GM23338 (cell line): ENCODE data around the gene RBM28. TPM values are rescaled to one million over a fixed set of nuclear protein-coding genes. Genes with fewer than 3 reads are reported as not detected.

Source experiments
- ATAC-seq: fragments of 200-7000 bp; cut with Tn5 transposase; 3 replicates; pipeline ENCODE4 v1.9.1; 2020
- DNase-seq: peaks from one replicate; pipeline ENCODE4 v3.0.0-alpha.2; 2015; ENCODE audit warnings: low spot score
- H2AFZ ChIP-seq: fragments of 200-600 bp; sonication (generic); 2 replicates; pipeline ENCODE4 v1.8.0; 2016; ENCODE audit warnings: antibody characterized with exemption, mild to moderate bottlenecking, moderate library complexity
- H3F3A ChIP-seq: fragments of 200-600 bp; sonication (generic); replicated peaks from 2 replicates; pipeline ENCODE4 v1.8.0; 2017; ENCODE audit warnings: antibody characterized with exemption, mixed run types, low read depth
- H3K27ac ChIP-seq: fragments of 200-600 bp; sonication (generic); 2 replicates; pipeline ENCODE4 v1.6.1; 2016; ENCODE audit warnings: low read depth
- H3K27me3 ChIP-seq: fragments of 200-600 bp; sonication (generic); 2 replicates; pipeline ENCODE4 v1.8.0; 2016; ENCODE audit warnings: mild to moderate bottlenecking, mixed run types, moderate library complexity; ENCODE audit not compliant: insufficient read depth
- H3K36me3 ChIP-seq: fragments of 200-600 bp; sonication (generic); 2 replicates; pipeline ENCODE4 v1.8.0; 2016; ENCODE audit warnings: mild to moderate bottlenecking; ENCODE audit not compliant: insufficient read depth
- H3K4me1 ChIP-seq: fragments of 200-600 bp; sonication (generic); 2 replicates; pipeline ENCODE4 v1.8.0; 2016; ENCODE audit warnings: mild to moderate bottlenecking, moderate library complexity; ENCODE audit not compliant: insufficient read depth
- H3K4me2 ChIP-seq: fragments of 200-600 bp; sonication (generic); 2 replicates; pipeline ENCODE4 v1.7.1; 2017; ENCODE audit warnings: mixed run types
- H3K4me3 ChIP-seq: fragments of 200-600 bp; sonication (generic); 2 replicates; pipeline ENCODE4 v1.6.1; 2016; ENCODE audit warnings: mixed run types
- H3K79me2 ChIP-seq: fragments of 200-600 bp; sonication (generic); replicated peaks from 2 replicates; pipeline ENCODE4 v1.8.0; 2017; ENCODE audit warnings: mild to moderate bottlenecking; ENCODE audit not compliant: insufficient read depth
- H3K9me2 ChIP-seq: fragments of 200-600 bp; sonication (generic); 2 replicates; pipeline ENCODE4 v1.8.0; 2017; ENCODE audit not compliant: insufficient read depth
- H4K20me1 ChIP-seq: fragments of 200-600 bp; sonication (generic); replicated peaks from 2 replicates; pipeline ENCODE4 v1.8.0; 2017; ENCODE audit warnings: mild to moderate bottlenecking; ENCODE audit not compliant: insufficient read depth
- H3K27ac Mint-ChIP-seq: 2 replicates; pipeline ENCODE4 v1.8.0; 2020; ENCODE audit warnings: inconsistent platforms, mild to moderate bottlenecking, moderate library complexity, mixed read lengths
- H3K27me3 Mint-ChIP-seq: 3 replicates; pipeline ENCODE4 v1.8.0; 2022; ENCODE audit warnings: low read depth, mild to moderate bottlenecking, moderate library complexity, mixed read lengths, inconsistent platforms; ENCODE audit not compliant: insufficient read depth, poor library complexity
- H3K36me3 Mint-ChIP-seq: 3 replicates; pipeline ENCODE4 v1.8.0; 2021; ENCODE audit warnings: low read depth, mild to moderate bottlenecking, inconsistent platforms, moderate library complexity, mixed read lengths
- H3K4me1 Mint-ChIP-seq: 3 replicates; pipeline ENCODE4 v1.8.0; 2020; ENCODE audit warnings: mild to moderate bottlenecking, inconsistent platforms, mixed read lengths
- H3K4me3 Mint-ChIP-seq: 3 replicates; pipeline ENCODE4 v1.8.0; 2021; ENCODE audit warnings: moderate library complexity, mild to moderate bottlenecking, inconsistent platforms, mixed read lengths
- H3K9me3 Mint-ChIP-seq: 3 replicates; pipeline ENCODE4 v1.8.0; 2020; ENCODE audit warnings: moderate library complexity, mild to moderate bottlenecking, inconsistent platforms, mixed read lengths
- CREB1 ChIP-seq: fragments of 250-450 bp; sonication (Bioruptor Pico); IDR thresholded peaks from 2 replicates; pipeline ENCODE4 v1.5.0; 2020; ENCODE audit warnings: low read depth, mild to moderate bottlenecking, moderate library complexity
- EZH2 ChIP-seq: fragments of 200-600 bp; sonication (generic); IDR thresholded peaks from one replicate; pipeline ENCODE4 v1.8.0; 2017; ENCODE audit warnings: antibody characterized with exemption, mild to moderate bottlenecking, low read depth; ENCODE audit not compliant: unreplicated experiment
- EZH2phosphoT487 ChIP-seq: fragments of 200-600 bp; sonication (generic); IDR thresholded peaks from one replicate; pipeline ENCODE4 v1.8.1; 2018; ENCODE audit warnings: antibody characterized with exemption; ENCODE audit not compliant: unreplicated experiment
- JUNB ChIP-seq: IDR thresholded peaks from one replicate; pipeline ENCODE4 v1.6.1; 2016; ENCODE audit warnings: antibody characterized with exemption; ENCODE audit not compliant: unreplicated experiment
- NANOG ChIP-seq: IDR thresholded peaks from 2 replicates; pipeline ENCODE4 v1.6.1; 2016; ENCODE audit warnings: antibody characterized with exemption, borderline replicate concordance
- POLR2AphosphoS5 ChIP-seq: IDR thresholded peaks from 2 replicates; pipeline ENCODE4 v1.6.1; 2016; ENCODE audit warnings: antibody characterized with exemption, low read depth
- STAT1 ChIP-seq: IDR thresholded peaks from one replicate; pipeline ENCODE4 v1.6.1; 2016; ENCODE audit warnings: antibody characterized with exemption; ENCODE audit not compliant: unreplicated experiment
- ZNF114 ChIP-seq: fragments of 250-450 bp; sonication (Bioruptor Pico); IDR thresholded peaks from 2 replicates; pipeline ENCODE4 v1.5.0; 2020; ENCODE audit warnings: mild to moderate bottlenecking, moderate library complexity
- ZNF331 ChIP-seq: fragments of 250-450 bp; sonication (Bioruptor Pico); IDR thresholded peaks from 2 replicates; pipeline ENCODE4 v1.5.0; 2020; ENCODE audit warnings: low read depth, mild to moderate bottlenecking, moderate library complexity
- polyA plus RNA-seq: library from polyadenylated mRNA; unstranded; fragments of >200 nt; fragmentation: Nextera tagmentation; extraction: Ambion mirVana; gene quantifications from 2 replicates; pipeline ENCODE4 v1.2.1, GENCODE V29; 2016
- total RNA-seq: library from RNA; depleted of rRNA; stranded (reverse); fragments of >200 nt; shearing (Covaris generic); gene quantifications from 2 replicates; pipeline ENCODE4 v1.2.3, GENCODE V29; 2014
- TF ChIP-seq, protein P1 (sequence below): fragments of 250-450 bp; sonication (Bioruptor Pico); IDR thresholded peaks from 2 replicates; pipeline ENCODE4 v1.5.0; 2020; ENCODE audit warnings: mild to moderate bottlenecking, moderate library complexity
- TF ChIP-seq, protein P2 (sequence below), 2 experiments: fragments of 200-600 bp in 1 of 2; sonication (generic) in 1 of 2; conservative IDR thresholded peaks; 2 replicates each; pipeline versions ENCODE4 v1.5.1 to v1.6.1; 2016 to 2017; ENCODE audit warnings: antibody characterized with exemption in 2 of 2, low read depth in 2 of 2, mild to moderate bottlenecking in 2 of 2, moderate library complexity in 1 of 2
- TF ChIP-seq, protein P3 (sequence below): IDR thresholded peaks from 2 replicates; pipeline ENCODE4 v1.6.1; 2016; ENCODE audit warnings: antibody characterized with exemption
- TF ChIP-seq, protein P4 (sequence below): IDR thresholded peaks from one replicate; pipeline ENCODE4 v1.6.1; 2018; ENCODE audit warnings: antibody characterized with exemption; ENCODE audit not compliant: unreplicated experiment

Gene RBM28
- total and polyA plus RNA-seq, 2 experiments from 2014 or later = 24.3 to 87.5 TPM

DNA sequence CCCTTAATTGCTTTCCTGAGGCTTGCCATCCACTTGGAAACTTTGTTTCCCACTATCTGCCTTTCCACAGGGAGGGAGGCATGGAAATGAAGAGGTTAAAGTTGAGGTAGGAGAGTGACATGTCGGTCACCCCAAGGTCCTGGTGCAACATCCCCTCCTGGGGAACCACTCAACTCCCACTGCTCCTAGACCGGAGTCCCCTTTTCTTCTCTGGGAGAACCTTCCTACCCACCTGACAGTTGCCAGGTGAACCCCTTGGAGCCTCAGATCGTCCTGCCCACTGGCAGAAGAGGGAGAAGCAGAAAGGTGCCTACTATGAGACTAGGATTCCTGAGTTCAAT, 44.4 kb upstream of the RBM28 start:
- no peaks in the 10 kb centered on the region for H3F3A ChIP-seq
- Mint-ChIP-seq H3K4me1 (peaks cover 24% of the 10 kb centered on the region), H3K4me3 (no peak overlapping the region), H3K36me3 (no peaks in the 10 kb centered on the region; the same call in 2 of the 3 replicates), H3K9me3 (no peaks in the 10 kb centered on the region; the same call in 2 of the 3 replicates), H3K27ac (no peak overlapping the region), H3K27me3 (peaks cover 24% of the 10 kb centered on the region)
- no peak overlapping the region for H2AFZ ChIP-seq
- no peaks in the 10 kb centered on the region for H3K9me2 ChIP-seq
- H4K20me1 ChIP-seq = no peaks in the 10 kb centered on the region; the same call in 1 of the 2 replicates
- H3K27ac ChIP-seq = no peak overlapping the region
- H3K27me3 ChIP-seq = peaks cover 19% of the 10 kb centered on the region; the same call in 1 of the 2 replicates
- H3K36me3 ChIP-seq = no peaks in the 10 kb centered on the region
- ATAC-seq (no peak), DNase-seq (no peak)
- no peak overlapping the region for H3K4me3 ChIP-seq
- H3K79me2 ChIP-seq = no peaks in the 10 kb centered on the region
- no peak overlapping the region for H3K4me2 ChIP-seq
- peaks cover 4% of the 10 kb centered on the region; the same call in 1 of the 2 replicates for H3K4me1 ChIP-seq
- no peak for TF ChIP-seq CREB1 (CRISPR knock-in tag)
- TF ChIP-seq, protein P1, sequence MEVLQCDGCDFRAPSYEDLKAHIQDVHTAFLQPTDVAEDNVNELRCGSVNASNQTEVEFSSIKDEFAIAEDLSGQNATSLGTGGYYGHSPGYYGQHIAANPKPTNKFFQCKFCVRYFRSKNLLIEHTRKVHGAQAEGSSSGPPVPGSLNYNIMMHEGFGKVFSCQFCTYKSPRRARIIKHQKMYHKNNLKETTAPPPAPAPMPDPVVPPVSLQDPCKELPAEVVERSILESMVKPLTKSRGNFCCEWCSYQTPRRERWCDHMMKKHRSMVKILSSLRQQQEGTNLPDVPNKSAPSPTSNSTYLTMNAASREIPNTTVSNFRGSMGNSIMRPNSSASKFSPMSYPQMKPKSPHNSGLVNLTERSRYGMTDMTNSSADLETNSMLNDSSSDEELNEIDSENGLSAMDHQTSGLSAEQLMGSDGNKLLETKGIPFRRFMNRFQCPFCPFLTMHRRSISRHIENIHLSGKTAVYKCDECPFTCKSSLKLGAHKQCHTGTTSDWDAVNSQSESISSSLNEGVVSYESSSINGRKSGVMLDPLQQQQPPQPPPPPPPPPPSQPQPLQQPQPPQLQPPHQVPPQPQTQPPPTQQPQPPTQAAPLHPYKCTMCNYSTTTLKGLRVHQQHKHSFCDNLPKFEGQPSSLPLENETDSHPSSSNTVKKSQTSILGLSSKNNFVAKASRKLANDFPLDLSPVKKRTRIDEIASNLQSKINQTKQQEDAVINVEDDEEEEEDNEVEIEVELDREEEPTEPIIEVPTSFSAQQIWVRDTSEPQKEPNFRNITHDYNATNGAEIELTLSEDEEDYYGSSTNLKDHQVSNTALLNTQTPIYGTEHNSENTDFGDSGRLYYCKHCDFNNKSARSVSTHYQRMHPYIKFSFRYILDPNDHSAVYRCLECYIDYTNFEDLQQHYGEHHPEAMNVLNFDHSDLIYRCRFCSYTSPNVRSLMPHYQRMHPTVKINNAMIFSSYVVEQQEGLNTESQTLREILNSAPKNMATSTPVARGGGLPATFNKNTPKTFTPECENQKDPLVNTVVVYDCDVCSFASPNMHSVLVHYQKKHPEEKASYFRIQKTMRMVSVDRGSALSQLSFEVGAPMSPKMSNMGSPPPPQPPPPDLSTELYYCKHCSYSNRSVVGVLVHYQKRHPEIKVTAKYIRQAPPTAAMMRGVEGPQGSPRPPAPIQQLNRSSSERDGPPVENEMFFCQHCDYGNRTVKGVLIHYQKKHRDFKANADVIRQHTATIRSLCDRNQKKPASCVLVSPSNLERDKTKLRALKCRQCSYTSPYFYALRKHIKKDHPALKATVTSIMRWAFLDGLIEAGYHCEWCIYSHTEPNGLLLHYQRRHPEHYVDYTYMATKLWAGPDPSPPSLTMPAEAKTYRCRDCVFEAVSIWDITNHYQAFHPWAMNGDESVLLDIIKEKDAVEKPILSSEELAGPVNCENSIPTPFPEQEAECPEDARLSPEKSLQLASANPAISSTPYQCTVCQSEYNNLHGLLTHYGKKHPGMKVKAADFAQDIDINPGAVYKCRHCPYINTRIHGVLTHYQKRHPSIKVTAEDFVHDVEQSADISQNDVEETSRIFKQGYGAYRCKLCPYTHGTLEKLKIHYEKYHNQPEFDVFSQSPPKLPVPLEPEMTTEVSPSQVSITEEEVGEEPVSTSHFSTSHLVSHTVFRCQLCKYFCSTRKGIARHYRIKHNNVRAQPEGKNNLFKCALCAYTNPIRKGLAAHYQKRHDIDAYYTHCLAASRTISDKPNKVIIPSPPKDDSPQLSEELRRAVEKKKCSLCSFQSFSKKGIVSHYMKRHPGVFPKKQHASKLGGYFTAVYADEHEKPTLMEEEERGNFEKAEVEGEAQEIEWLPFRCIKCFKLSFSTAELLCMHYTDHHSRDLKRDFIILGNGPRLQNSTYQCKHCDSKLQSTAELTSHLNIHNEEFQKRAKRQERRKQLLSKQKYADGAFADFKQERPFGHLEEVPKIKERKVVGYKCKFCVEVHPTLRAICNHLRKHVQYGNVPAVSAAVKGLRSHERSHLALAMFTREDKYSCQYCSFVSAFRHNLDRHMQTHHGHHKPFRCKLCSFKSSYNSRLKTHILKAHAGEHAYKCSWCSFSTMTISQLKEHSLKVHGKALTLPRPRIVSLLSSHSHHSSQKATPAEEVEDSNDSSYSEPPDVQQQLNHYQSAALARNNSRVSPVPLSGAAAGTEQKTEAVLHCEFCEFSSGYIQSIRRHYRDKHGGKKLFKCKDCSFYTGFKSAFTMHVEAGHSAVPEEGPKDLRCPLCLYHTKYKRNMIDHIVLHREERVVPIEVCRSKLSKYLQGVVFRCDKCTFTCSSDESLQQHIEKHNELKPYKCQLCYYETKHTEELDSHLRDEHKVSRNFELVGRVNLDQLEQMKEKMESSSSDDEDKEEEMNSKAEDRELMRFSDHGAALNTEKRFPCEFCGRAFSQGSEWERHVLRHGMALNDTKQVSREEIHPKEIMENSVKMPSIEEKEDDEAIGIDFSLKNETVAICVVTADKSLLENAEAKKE (CRISPR knock-in tag) = no peak
- no peak for TF ChIP-seq STAT1
- TF ChIP-seq ZNF114 (CRISPR knock-in tag) = no peak
- TF ChIP-seq EZH2phosphoT487 = no peak
- TF ChIP-seq EZH2 = no peak
- TF ChIP-seq, protein P2, sequence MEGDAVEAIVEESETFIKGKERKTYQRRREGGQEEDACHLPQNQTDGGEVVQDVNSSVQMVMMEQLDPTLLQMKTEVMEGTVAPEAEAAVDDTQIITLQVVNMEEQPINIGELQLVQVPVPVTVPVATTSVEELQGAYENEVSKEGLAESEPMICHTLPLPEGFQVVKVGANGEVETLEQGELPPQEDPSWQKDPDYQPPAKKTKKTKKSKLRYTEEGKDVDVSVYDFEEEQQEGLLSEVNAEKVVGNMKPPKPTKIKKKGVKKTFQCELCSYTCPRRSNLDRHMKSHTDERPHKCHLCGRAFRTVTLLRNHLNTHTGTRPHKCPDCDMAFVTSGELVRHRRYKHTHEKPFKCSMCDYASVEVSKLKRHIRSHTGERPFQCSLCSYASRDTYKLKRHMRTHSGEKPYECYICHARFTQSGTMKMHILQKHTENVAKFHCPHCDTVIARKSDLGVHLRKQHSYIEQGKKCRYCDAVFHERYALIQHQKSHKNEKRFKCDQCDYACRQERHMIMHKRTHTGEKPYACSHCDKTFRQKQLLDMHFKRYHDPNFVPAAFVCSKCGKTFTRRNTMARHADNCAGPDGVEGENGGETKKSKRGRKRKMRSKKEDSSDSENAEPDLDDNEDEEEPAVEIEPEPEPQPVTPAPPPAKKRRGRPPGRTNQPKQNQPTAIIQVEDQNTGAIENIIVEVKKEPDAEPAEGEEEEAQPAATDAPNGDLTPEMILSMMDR (conservative IDR thresholded peaks at IDR 0.05; ENCODE audit: low read depth in 2 of 2) = no peak
- no peak for TF ChIP-seq POLR2AphosphoS5
- TF ChIP-seq, protein P3, sequence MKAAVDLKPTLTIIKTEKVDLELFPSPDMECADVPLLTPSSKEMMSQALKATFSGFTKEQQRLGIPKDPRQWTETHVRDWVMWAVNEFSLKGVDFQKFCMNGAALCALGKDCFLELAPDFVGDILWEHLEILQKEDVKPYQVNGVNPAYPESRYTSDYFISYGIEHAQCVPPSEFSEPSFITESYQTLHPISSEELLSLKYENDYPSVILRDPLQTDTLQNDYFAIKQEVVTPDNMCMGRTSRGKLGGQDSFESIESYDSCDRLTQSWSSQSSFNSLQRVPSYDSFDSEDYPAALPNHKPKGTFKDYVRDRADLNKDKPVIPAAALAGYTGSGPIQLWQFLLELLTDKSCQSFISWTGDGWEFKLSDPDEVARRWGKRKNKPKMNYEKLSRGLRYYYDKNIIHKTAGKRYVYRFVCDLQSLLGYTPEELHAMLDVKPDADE = no peak
- TF ChIP-seq NANOG = no peak
- no peak for TF ChIP-seq ZNF331 (CRISPR knock-in tag)
- TF ChIP-seq JUNB = no peak
- TF ChIP-seq, protein P4, sequence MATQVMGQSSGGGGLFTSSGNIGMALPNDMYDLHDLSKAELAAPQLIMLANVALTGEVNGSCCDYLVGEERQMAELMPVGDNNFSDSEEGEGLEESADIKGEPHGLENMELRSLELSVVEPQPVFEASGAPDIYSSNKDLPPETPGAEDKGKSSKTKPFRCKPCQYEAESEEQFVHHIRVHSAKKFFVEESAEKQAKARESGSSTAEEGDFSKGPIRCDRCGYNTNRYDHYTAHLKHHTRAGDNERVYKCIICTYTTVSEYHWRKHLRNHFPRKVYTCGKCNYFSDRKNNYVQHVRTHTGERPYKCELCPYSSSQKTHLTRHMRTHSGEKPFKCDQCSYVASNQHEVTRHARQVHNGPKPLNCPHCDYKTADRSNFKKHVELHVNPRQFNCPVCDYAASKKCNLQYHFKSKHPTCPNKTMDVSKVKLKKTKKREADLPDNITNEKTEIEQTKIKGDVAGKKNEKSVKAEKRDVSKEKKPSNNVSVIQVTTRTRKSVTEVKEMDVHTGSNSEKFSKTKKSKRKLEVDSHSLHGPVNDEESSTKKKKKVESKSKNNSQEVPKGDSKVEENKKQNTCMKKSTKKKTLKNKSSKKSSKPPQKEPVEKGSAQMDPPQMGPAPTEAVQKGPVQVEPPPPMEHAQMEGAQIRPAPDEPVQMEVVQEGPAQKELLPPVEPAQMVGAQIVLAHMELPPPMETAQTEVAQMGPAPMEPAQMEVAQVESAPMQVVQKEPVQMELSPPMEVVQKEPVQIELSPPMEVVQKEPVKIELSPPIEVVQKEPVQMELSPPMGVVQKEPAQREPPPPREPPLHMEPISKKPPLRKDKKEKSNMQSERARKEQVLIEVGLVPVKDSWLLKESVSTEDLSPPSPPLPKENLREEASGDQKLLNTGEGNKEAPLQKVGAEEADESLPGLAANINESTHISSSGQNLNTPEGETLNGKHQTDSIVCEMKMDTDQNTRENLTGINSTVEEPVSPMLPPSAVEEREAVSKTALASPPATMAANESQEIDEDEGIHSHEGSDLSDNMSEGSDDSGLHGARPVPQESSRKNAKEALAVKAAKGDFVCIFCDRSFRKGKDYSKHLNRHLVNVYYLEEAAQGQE = no peak
